RPMI7951 (cell line): ENCODE measurements around the gene RRH. TPM values are rescaled to one million over a fixed set of nuclear protein-coding genes. Genes with fewer than 3 reads are reported as not detected.

Source experiments
- DNase-seq: peaks from one replicate; pipeline ENCODE4 v3.0.0-alpha.2; 2012; ENCODE audit warnings: low read depth
- total RNA-seq: library from RNA; depleted of rRNA; stranded (reverse); fragments of >200 nt; shearing (Covaris generic); gene quantifications from 2 replicates; pipeline ENCODE4 v1.2.3, GENCODE V29; 2014; rRNA removed

Gene RRH
- total RNA-seq, 1 experiment from 2014 or later = not detected

- DNase-seq = no peak
Measured at GRCh38 chr4:109886303-109886702, 58.5 kb downstream of the RRH start.

DNA sequence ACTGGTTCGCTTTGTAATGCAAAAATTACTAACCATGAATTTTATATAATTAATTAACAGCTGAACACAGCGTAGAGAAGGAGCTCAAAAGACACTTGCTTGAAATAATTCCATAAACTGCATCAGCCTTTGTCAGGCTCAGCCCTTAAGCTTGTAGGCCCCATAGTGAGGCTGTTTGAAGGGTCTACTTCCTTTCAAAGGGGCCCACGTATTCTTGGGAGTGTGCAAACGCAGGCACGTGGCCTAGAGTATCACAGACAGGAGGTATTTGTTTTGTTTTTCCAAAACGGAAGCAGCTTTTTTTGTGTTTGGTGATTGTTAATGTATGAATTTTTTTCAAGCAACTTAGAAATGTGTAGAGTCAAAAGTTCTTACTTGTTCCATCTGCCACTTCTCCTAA is 59.3 kb downstream of the RRH start:
- DNase-seq = no peak

- no peak for DNase-seq
Measured at GRCh38 chr4:109890076-109890475, 62.3 kb downstream of the RRH start.

Other genes with a start within 250 kb of the RRH start
- 36.6 and 37.5 TPM in 2 replicates for gene CASP6, start 124.5 kb upstream of the RRH start, total RNA-seq
- gene PLA2G12A, start 97.9 kb upstream of the RRH start, total RNA-seq = 9.1 and 62.4 TPM in 2 replicates
- gene CFI, start 26.0 kb upstream of the RRH start, total RNA-seq = 1.1 and 1.6 TPM in 2 replicates
- gene GAR1, start 12.2 kb upstream of the RRH start, total RNA-seq = 6.7 and 7.8 TPM in 2 replicates
- not detected in 2 replicates for gene LRIT3, start 20.1 kb downstream of the RRH start, total RNA-seq
- 1.9 and 4.2 TPM in 2 replicates for gene EGF, start 84.9 kb downstream of the RRH start, total RNA-seq